Neural cell (in vitro differentiated cells): ENCODE measurements around the gene ADGRL3. TPM values are rescaled to one million over a fixed set of nuclear protein-coding genes. Genes with fewer than 3 reads are reported as not detected.

Experiments
- H2AFZ ChIP-seq: fragments of 200-600, 300-800 bp; sonication (generic), shearing (Covaris generic); 2 replicates; pipeline ENCODE4 v1.6.0; 2014; ENCODE audit warnings: low read depth, mild to moderate bottlenecking, antibody characterized with exemption, low read length, moderate library complexity
- H3F3A ChIP-seq: fragments of 200-600 bp; shearing (Covaris generic); 2 replicates; pipeline ENCODE4 v1.6.1; 2016; ENCODE audit warnings: mild to moderate bottlenecking, moderate library complexity, mixed read lengths, antibody characterized with exemption, low read length; ENCODE audit not compliant: insufficient read depth, poor library complexity, severe bottlenecking
- H3K27ac ChIP-seq: fragments of 200-600, 300-800 bp; sonication (generic), shearing (Covaris generic); 2 replicates; pipeline ENCODE4 v1.5.1; 2014; ENCODE audit warnings: mild to moderate bottlenecking, low read length, moderate library complexity
- H3K27me3 ChIP-seq: fragments of 300-800, 200-600 bp; sonication (generic), shearing (Covaris generic); 2 replicates; pipeline ENCODE4 v1.6.0; 2014; ENCODE audit warnings: mild to moderate bottlenecking, low read depth, low read length, moderate library complexity; ENCODE audit not compliant: insufficient read depth
- H3K36me3 ChIP-seq: fragments of 300-800, 200-600 bp; sonication (generic), shearing (Covaris generic); 2 replicates; pipeline ENCODE4 v1.5.1; 2014; ENCODE audit warnings: mild to moderate bottlenecking, antibody characterized with exemption, low read length, moderate library complexity; ENCODE audit not compliant: insufficient read depth
- H3K4me2 ChIP-seq: fragments of 300-800, 200-600 bp; sonication (generic), shearing (Covaris generic); 2 replicates; pipeline ENCODE4 v1.6.0; 2014; ENCODE audit warnings: mild to moderate bottlenecking, low read length
- H3K4me3 ChIP-seq: fragments of 300-800, 200-600 bp; sonication (generic), shearing (Covaris generic); 2 replicates; pipeline ENCODE4 v1.5.1; 2014; ENCODE audit warnings: mild to moderate bottlenecking, low read length, moderate library complexity
- H3K79me2 ChIP-seq: fragments of 200-600 bp; shearing (Covaris generic); replicated peaks from 2 replicates; pipeline ENCODE4 v1.6.0; 2014; ENCODE audit warnings: mild to moderate bottlenecking, low read length, moderate library complexity; ENCODE audit not compliant: insufficient read depth
- H3K9ac ChIP-seq: fragments of 300-800, 200-600 bp; sonication (generic), shearing (Covaris generic); 2 replicates; pipeline ENCODE4 v1.6.1; 2016; ENCODE audit warnings: mild to moderate bottlenecking, low read length, mixed read lengths
- H3K9me2 ChIP-seq: fragments of 200-600 bp; shearing (Covaris generic); 2 replicates; pipeline ENCODE4 v1.6.1; 2016; ENCODE audit warnings: mild to moderate bottlenecking, low read length, mixed read lengths; ENCODE audit not compliant: insufficient read depth
- H3K9me3 ChIP-seq: fragments of 200-600, 300-800 bp; sonication (generic), shearing (Covaris generic); 2 replicates; pipeline ENCODE4 v1.6.1; 2016; ENCODE audit warnings: mild to moderate bottlenecking, mixed run types, low read length, moderate library complexity, mixed read lengths
- H4K20me1 ChIP-seq: fragments of 200-600 bp; shearing (Covaris generic); 2 replicates; pipeline ENCODE4 v1.6.1; 2016; ENCODE audit warnings: mild to moderate bottlenecking, mixed run types; ENCODE audit not compliant: insufficient read depth
- CTCF ChIP-seq: fragments of 450-650 bp; IDR thresholded peaks from 2 replicates; pipeline ENCODE4 v1.5.1; 2014; ENCODE audit warnings: antibody characterized with exemption, mild to moderate bottlenecking, moderate library complexity; ENCODE audit not compliant: poor library complexity, severe bottlenecking
- EP300 ChIP-seq: fragments of 450-650 bp; conservative IDR thresholded peaks from 2 replicates; pipeline ENCODE4 v1.6.1; 2014; ENCODE audit warnings: antibody characterized with exemption, mild to moderate bottlenecking, moderate library complexity; ENCODE audit not compliant: poor library complexity, severe bottlenecking
- EZH2 ChIP-seq: fragments of 200-600, 300-800 bp; shearing (Covaris generic), sonication (generic); IDR thresholded peaks from 2 replicates; pipeline ENCODE4 v1.6.1; 2014; ENCODE audit warnings: antibody characterized with exemption, low read length, borderline replicate concordance, mild to moderate bottlenecking; ENCODE audit not compliant: insufficient read depth, poor library complexity, severe bottlenecking
- MXI1 ChIP-seq: fragments of 450-650 bp; conservative IDR thresholded peaks from 2 replicates; pipeline ENCODE4 v1.6.1; 2014; ENCODE audit warnings: antibody characterized with exemption, mild to moderate bottlenecking; ENCODE audit not compliant: poor library complexity, severe bottlenecking
- POLR2AphosphoS5 ChIP-seq: IDR thresholded peaks from 2 replicates; pipeline ENCODE4 v1.6.1; 2012
- RAD21 ChIP-seq: fragments of 450-650 bp; conservative IDR thresholded peaks from 2 replicates; pipeline ENCODE4 v1.6.1; 2014; ENCODE audit warnings: antibody characterized with exemption, mild to moderate bottlenecking, moderate library complexity
- REST ChIP-seq: IDR thresholded peaks from 2 replicates; pipeline ENCODE4 v1.6.1; 2012; ENCODE audit warnings: borderline replicate concordance
- SMC3 ChIP-seq: fragments of 450-650 bp; conservative IDR thresholded peaks from 2 replicates; pipeline ENCODE4 v1.6.1; 2014; ENCODE audit warnings: antibody characterized with exemption, mild to moderate bottlenecking, moderate library complexity; ENCODE audit not compliant: poor library complexity
- TAF1 ChIP-seq: IDR thresholded peaks from 2 replicates; pipeline ENCODE4 v1.6.1; 2012; ENCODE audit warnings: low read depth
- polyA plus RNA-seq: library from polyadenylated mRNA; depleted of rRNA; stranded (reverse); fragments of >200 nt; gene quantifications from 2 replicates; pipeline ENCODE4 v1.2.3, GENCODE V29; 2014

Gene ADGRL3
- polyA plus RNA-seq, 1 donor from 2014 or later = 99.4 TPM

- Histone ChIP-seq H3K36me3 (peaks cover 4% of the 10 kb centered on the region), H3K9me2 (no peaks in the 10 kb centered on the region), H3K4me2 (no peak overlapping the region), H2AFZ (no peak overlapping the region), H3K9ac (no peak overlapping the region), H3K27me3 (no peaks in the 10 kb centered on the region), H4K20me1 (no peaks in the 10 kb centered on the region), H3F3A (no peaks in the 10 kb centered on the region), H3K9me3 (no peaks in the 10 kb centered on the region), H3K27ac (no peak overlapping the region), H3K79me2 (no peaks in the 10 kb centered on the region), H3K4me3 (no peak overlapping the region)
- no peak for TF ChIP-seq EZH2
- no peak for TF ChIP-seq POLR2AphosphoS5
- no peak for TF ChIP-seq EP300
- TF ChIP-seq RAD21 = no peak
- no peak for TF ChIP-seq CTCF
- TF ChIP-seq MXI1 = no peak
- TF ChIP-seq REST = no peak
- TF ChIP-seq TAF1 = no peak
- TF ChIP-seq SMC3 = no peak
Observed at GRCh38 chr4:61877266-61877665, 677.1 kb downstream of the ADGRL3 start.

GRCh38 chr4:61877893-61878292 is 677.8 kb downstream of the ADGRL3 start:
- TF ChIP-seq EZH2 = no peak
- TF ChIP-seq MXI1 = no peak
- no peak for TF ChIP-seq RAD21
- TF ChIP-seq POLR2AphosphoS5 = no peak
- no peak for TF ChIP-seq EP300
- no peak for TF ChIP-seq SMC3
- TF ChIP-seq TAF1 = no peak
- no peak for TF ChIP-seq CTCF
- no peak for TF ChIP-seq REST
- Histone ChIP-seq H3F3A (no peaks in the 10 kb centered on the region), H3K79me2 (no peaks in the 10 kb centered on the region), H3K9me2 (no peaks in the 10 kb centered on the region), H3K27me3 (no peaks in the 10 kb centered on the region), H3K36me3 (peaks cover 4% of the 10 kb centered on the region), H2AFZ (no peak overlapping the region), H3K4me2 (no peak overlapping the region), H3K9me3 (no peaks in the 10 kb centered on the region), H3K27ac (no peak overlapping the region), H3K9ac (no peak overlapping the region), H3K4me3 (no peak overlapping the region), H4K20me1 (no peaks in the 10 kb centered on the region)
